ENCODE results near the gene ATOH8. TPM values are rescaled to one million over a fixed set of nuclear protein-coding genes. Genes with fewer than 3 reads are reported as not detected.

The ATOH8 gene
- total and polyA plus RNA-seq, 12 donors, result 8.7 to 45.9 (median 17.8) TPM

GRCh38 chr2:85784474-85784986 lies 30.7 kb downstream of the ATOH8 start:
- WGBS, 2 donors, result 92 to 93% methylated on average over 6 of the region's 6 CpGs
- H3K4me1 ChIP-seq, result peaks cover 14 to 61% (median 33%) of the 10 kb centered on the region in 9 donors

GRCh38 chr2:85785027-85785822 lies 31.4 kb downstream of the ATOH8 start:
- no peak for DNase-seq
- ATAC-seq, result peak; percentile 22 to 72 (median 34)
- Histone ChIP-seq H3K36me3 (peaks cover 0 to 81% (median 9%) of the 10 kb centered on the region in 9 donors), H3K4me1 (peaks cover 13 to 60% (median 29%) of the 10 kb centered on the region in 9 donors), H3K27ac (peak overlapping the region in 8 of 10 donors; percentile 26 to 71 (median 50)), H3K27me3 (no peaks in the 10 kb centered on the region), H3K9me3 (no peaks in the 10 kb centered on the region), H3K4me3 (no peak overlapping the region)
- intact Hi-C loops (cut with DNase I), result no loop called here
- no peak for TF ChIP-seq CTCF (IDR thresholded peaks at IDR 0.05)
- WGBS, 2 donors, result 69 to 70% methylated on average over 25 of the region's 25 CpGs

More at GRCh38 chr2:85784474-85784986, 30.7 kb downstream of the ATOH8 start:
- H3K9me3 ChIP-seq, result no peaks in the 10 kb centered on the region
- intact Hi-C loops (cut with DNase I), result no loop called here
- ATAC-seq (no peak), DNase-seq (no peak)
- peaks cover 0 to 85% (median 9%) of the 10 kb centered on the region in 9 donors for H3K36me3 ChIP-seq
- H3K27me3 ChIP-seq, result no peaks in the 10 kb centered on the region
- peak overlapping the region in 3 of 10 donors; percentile 46 to 71 (median 70) for H3K27ac ChIP-seq
- no peak overlapping the region for H3K4me3 ChIP-seq
- TF ChIP-seq CTCF (IDR thresholded peaks at IDR 0.05), result no peak

GRCh38 chr2:85785871-85786270 lies 32.1 kb downstream of the ATOH8 start:
- peak overlapping the region in 8 of 10 donors; percentile 13 to 71 (median 48) for H3K27ac ChIP-seq
- no peak for TF ChIP-seq CTCF (IDR thresholded peaks at IDR 0.05)
- 56 to 60% methylated on average over 4 of the region's 4 CpGs for WGBS, 2 donors
- H3K9me3 ChIP-seq, result no peaks in the 10 kb centered on the region
- peaks cover 0 to 81% (median 9%) of the 10 kb centered on the region in 9 donors for H3K36me3 ChIP-seq
- peak in 7 of 8 donors; percentile 4 to 35 (median 25) for ATAC-seq
- H3K4me1 ChIP-seq, result peaks cover 10 to 60% (median 29%) of the 10 kb centered on the region in 9 donors
- no peak overlapping the region for H3K4me3 ChIP-seq
- no peak for DNase-seq
- no peaks in the 10 kb centered on the region for H3K27me3 ChIP-seq
- intact Hi-C loops (cut with DNase I), result no loop called here

- 95 to 96% methylated on average over 7 of the region's 7 CpGs for WGBS, 2 donors
- intact Hi-C loops (cut with DNase I), result no loop called here
- no peaks in the 10 kb centered on the region for H3K9me3 ChIP-seq
- no peaks in the 10 kb centered on the region for H3K27me3 ChIP-seq
- no peak overlapping the region for H3K4me3 ChIP-seq
- H3K36me3 ChIP-seq, result peaks cover 0 to 77% (median 9%) of the 10 kb centered on the region in 9 donors
- no peak for TF ChIP-seq CTCF (IDR thresholded peaks at IDR 0.05)
- DNase-seq, result no peak
- peaks cover 10 to 58% (median 29%) of the 10 kb centered on the region in 9 donors for H3K4me1 ChIP-seq
- ATAC-seq, result no peak
- peak overlapping the region in 4 of 10 donors; percentile 15 to 71 (median 48) for H3K27ac ChIP-seq
Observed at GRCh38 chr2:85786444-85786843, 32.7 kb downstream of the ATOH8 start.
